H1 (cell line): ENCODE measurements around the gene CCDC106.

Source experiments
- RXRA ChIP-seq: IDR thresholded peaks from 2 replicates; pipeline ENCODE4 v1.6.1; 2011; ENCODE audit warnings: low read depth, mild to moderate bottlenecking, low read length, moderate library complexity; ENCODE audit not compliant: insufficient read depth
- TF ChIP-seq, protein P1 (sequence below), 3 experiments: IDR thresholded peaks; 1 replicate in 2 of 3; 2 replicates in 1 of 3; pipeline versions ENCODE4 v1.5.1 to v1.6.1; 2011; ENCODE audit warnings: low read length in 3 of 3, mild to moderate bottlenecking in 3 of 3, inconsistent platforms in 2 of 3, low read depth in 1 of 3, moderate library complexity in 1 of 3; ENCODE audit not compliant: insufficient read depth in 1 of 3; ENCODE audit errors: control extremely low read depth in 1 of 3

GRCh38 chr19:55613396-55613795, 34.6 kb upstream of the CCDC106 start:
- TF ChIP-seq RXRA, result no peak
- TF ChIP-seq, protein P1, sequence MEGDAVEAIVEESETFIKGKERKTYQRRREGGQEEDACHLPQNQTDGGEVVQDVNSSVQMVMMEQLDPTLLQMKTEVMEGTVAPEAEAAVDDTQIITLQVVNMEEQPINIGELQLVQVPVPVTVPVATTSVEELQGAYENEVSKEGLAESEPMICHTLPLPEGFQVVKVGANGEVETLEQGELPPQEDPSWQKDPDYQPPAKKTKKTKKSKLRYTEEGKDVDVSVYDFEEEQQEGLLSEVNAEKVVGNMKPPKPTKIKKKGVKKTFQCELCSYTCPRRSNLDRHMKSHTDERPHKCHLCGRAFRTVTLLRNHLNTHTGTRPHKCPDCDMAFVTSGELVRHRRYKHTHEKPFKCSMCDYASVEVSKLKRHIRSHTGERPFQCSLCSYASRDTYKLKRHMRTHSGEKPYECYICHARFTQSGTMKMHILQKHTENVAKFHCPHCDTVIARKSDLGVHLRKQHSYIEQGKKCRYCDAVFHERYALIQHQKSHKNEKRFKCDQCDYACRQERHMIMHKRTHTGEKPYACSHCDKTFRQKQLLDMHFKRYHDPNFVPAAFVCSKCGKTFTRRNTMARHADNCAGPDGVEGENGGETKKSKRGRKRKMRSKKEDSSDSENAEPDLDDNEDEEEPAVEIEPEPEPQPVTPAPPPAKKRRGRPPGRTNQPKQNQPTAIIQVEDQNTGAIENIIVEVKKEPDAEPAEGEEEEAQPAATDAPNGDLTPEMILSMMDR (IDR thresholded peaks at IDR 0.05; ENCODE audit: control extremely low read depth in 1 of 3, insufficient read depth in 1 of 3, low read depth in 1 of 3, low read length in 3 of 3), result no peak
